Ovary (tissue), 9 donors: ENCODE data around the gene IL11RA. TPM values are rescaled to one million over a fixed set of nuclear protein-coding genes. Genes with fewer than 3 reads are reported as not detected.

Experiments used
- DNase-seq, 5 donors: peaks; one replicate each; pipeline ENCODE4 v3.0.0-alpha.2; 2019 to 2020
- H3K27ac ChIP-seq, 2 donors: fragments of 200-600 bp; one replicate each; pipeline versions ENCODE4 v1.5.1 to v1.8.0; 2019 to 2022
- H3K27me3 ChIP-seq: fragments of 200-600 bp; one replicate; pipeline ENCODE4 v1.8.0; 2022
- H3K36me3 ChIP-seq: fragments of 200-600 bp; sonication (generic); one replicate; pipeline ENCODE4 v1.5.1; 2019
- H3K4me1 ChIP-seq: one replicate; pipeline ENCODE4 v1.8.1; 2013; ENCODE audit warnings: mild to moderate bottlenecking, moderate library complexity; ENCODE audit not compliant: insufficient read depth
- H3K4me3 ChIP-seq: fragments of 200-600 bp; sonication (generic); one replicate; pipeline ENCODE4 v1.5.1; 2017
- H3K9me3 ChIP-seq, 2 donors: fragments of 200-600 bp in 1 of 2; sonication (generic) in 1 of 2; one replicate each; pipeline versions ENCODE4 v1.5.1 to v1.8.1; 2013 to 2019; ENCODE audit warnings: mild to moderate bottlenecking in 1 of 2, moderate library complexity in 1 of 2
- CTCF ChIP-seq, 3 donors: fragments of 450-650 bp in 2 of 3; fragments of 200-600 bp in 1 of 3; IDR thresholded peaks; one replicate each; pipeline versions ENCODE4 v1.5.1 to v1.8.0; 2016 to 2022; ENCODE audit warnings: antibody characterized with exemption in 3 of 3, mild to moderate bottlenecking in 1 of 3
- EP300 ChIP-seq: sonication (generic); formaldehyde crosslinking; IDR thresholded peaks from one replicate; pipeline ENCODE4 v1.6.1; 2017; ENCODE audit warnings: antibody characterized with exemption
- POLR2A ChIP-seq: fragments of 450-650 bp; IDR thresholded peaks from one replicate; pipeline ENCODE4 v1.6.1; 2017; ENCODE audit warnings: antibody characterized with exemption, mild to moderate bottlenecking, moderate library complexity
- WGBS, 3 donors: extraction: QIAGEN DNeasy Blood & Tissue Kit in 1 of 3; methylation state at CpG; one replicate each; pipeline versions ENCODE4 v1.1.5 to v1.1.7; 2013 to 2017; 5-methylcytosine and 5-hydroxymethylcytosine counted together
- intact Hi-C, 4 donors: fragments of 100-400 bp; cut with DNase I; formaldehyde crosslinking; loops; one replicate each; pipeline versions ENCODE4 v1.11.0 to v1.15.1; 2022 to 2023
- polyA plus RNA-seq, 2 donors: library from polyadenylated mRNA; stranded (reverse); fragments of 200-250 nt in 1 of 2; fragments of 350-450 nt in 1 of 2; fragmentation: Illumina TruSeq in 1 of 2; extraction: RNeasy Lipid Tissue Mini Kit (QIAGEN cat#74804) in 1 of 2; gene quantifications; one replicate each; pipeline ENCODE4 v1.2.3, GENCODE V29; 2013 to 2014
- total RNA-seq, 7 donors: library from RNA; depleted of rRNA in 2 of 7; stranded (reverse); fragments of >200 nt in 2 of 7; fragmentation: NEBNext Ultra II Directional in 3 of 7; extraction: Animal tissue kit (Norgen Biotek cat#: 25700) in 3 of 7; gene quantifications; one replicate each; pipeline versions ENCODE4 v1.1.0 to v1.2.4, GENCODE V29; 2016 to 2023
- donor health status: DM: no; HTN: no; CAD: no; lungs with moderate emphysema.
- donor health status: DM: no; HTN: no; CAD: no.
- donor health status: Bipolar disorder and iron deficiency.
- donor health status: DM: yes; HTN: yes; CAD: no.
- donor health status: DM: no; HTN: no; CAD: no.
- donor health status: DM: yes; HTN: yes; CAD: no.

The IL11RA gene
- total and polyA plus RNA-seq, 9 donors: 17.3 to 54.3 (median 35.8) TPM

- Histone ChIP-seq H3K4me1 (peaks cover 10% of the 10 kb centered on the region), H3K9me3 (no peaks in the 10 kb centered on the region), H3K27ac (no peak overlapping the region), H3K36me3 (no peaks in the 10 kb centered on the region), H3K4me3 (no peak overlapping the region), H3K27me3 (no peaks in the 10 kb centered on the region)
- intact Hi-C loops: no loop called here
- DNase-seq: no peak
- no peak for TF ChIP-seq CTCF (IDR thresholded peaks at IDR 0.05)
- TF ChIP-seq POLR2A: no peak
- no peak for TF ChIP-seq EP300
These were observed 7.1 kb upstream of the IL11RA start for GRCh38 chr9:34644766-34645314.

- Histone ChIP-seq H3K27ac (peak within 1 kb of the TSS; percentile 54 to 79), H3K36me3 (no peaks in the 10 kb centered on the region), H3K4me1 (peaks cover 18% of the 10 kb centered on the region), H3K27me3 (no peaks in the 10 kb centered on the region), H3K9me3 (no peaks in the 10 kb centered on the region), H3K4me3 (peak within 1 kb of the TSS; percentile 82)
- 4 to 7% (median 6%) methylated on average over 30 to 43 of the region's 43 CpGs for WGBS, 3 donors
- intact Hi-C loops: no loop called here
- peak; percentile 93 to 96 (median 95) for DNase-seq
- TF ChIP-seq EP300 (no peak), POLR2A (no peak), CTCF (IDR thresholded peaks at IDR 0.05) (peak in 1 of 3 donors; percentile 64)
These were observed 5.5 kb upstream of the IL11RA start, which contains the start of gene GALT for GRCh38 chr9:34646211-34647083. TSS of gene GALT (plus strand) at chr9:34646675. CDS start at chr9:34646705, 30 bp downstream.

- intact Hi-C loops: no loop called here
- H3K4me1 ChIP-seq: peaks cover 19% of the 10 kb centered on the region
- H3K27ac ChIP-seq: peak overlapping the region; percentile 54 to 79
- 3 to 13% (median 5%) methylated on average over 8 of the region's 8 CpGs for WGBS, 3 donors
- DNase-seq: no peak
- no peaks in the 10 kb centered on the region for H3K36me3 ChIP-seq
- TF ChIP-seq POLR2A (no peak), EP300 (no peak)
- no peaks in the 10 kb centered on the region for H3K27me3 ChIP-seq
- no peaks in the 10 kb centered on the region for H3K9me3 ChIP-seq
- peak overlapping the region; percentile 82 for H3K4me3 ChIP-seq
These were observed 4.9 kb upstream of the IL11RA start for GRCh38 chr9:34647084-34647403.

GRCh38 chr9:34647651-34648050, 4.3 kb upstream of the IL11RA start:
- Histone ChIP-seq H3K36me3 (no peaks in the 10 kb centered on the region), H3K27me3 (no peaks in the 10 kb centered on the region), H3K27ac (peak overlapping the region in 1 of 2 donors; percentile 54), H3K9me3 (no peaks in the 10 kb centered on the region), H3K4me3 (peak overlapping the region; percentile 82), H3K4me1 (peaks cover 24% of the 10 kb centered on the region)
- no peak for TF ChIP-seq EP300
- no peak for TF ChIP-seq CTCF (IDR thresholded peaks at IDR 0.05)
- no peak for TF ChIP-seq POLR2A
- WGBS, 3 donors: 56 to 77% (median 58%) methylated on average over 10 of the region's 10 CpGs
- intact Hi-C loops: no loop called here
- no peak for DNase-seq

GRCh38 chr9:34648673-34649072, 3.3 kb upstream of the IL11RA start:
- no peaks in the 10 kb centered on the region for H3K9me3 ChIP-seq
- TF ChIP-seq CTCF (IDR thresholded peaks at IDR 0.05) (no peak), EP300 (no peak), POLR2A (no peak)
- intact Hi-C loops: no loop called here
- no peak overlapping the region for H3K4me3 ChIP-seq
- peaks cover 33% of the 10 kb centered on the region for H3K4me1 ChIP-seq
- DNase-seq: no peak
- 90 to 94% (median 93%) methylated on average over 8 of the region's 8 CpGs for WGBS, 3 donors
- H3K36me3 ChIP-seq: no peaks in the 10 kb centered on the region
- no peaks in the 10 kb centered on the region for H3K27me3 ChIP-seq
- no peak overlapping the region for H3K27ac ChIP-seq
